GM18873 (cell line): ENCODE results near the gene ZNF292.
A peak's percentile ranks its signal among the peaks of the same experiment; 100 is the strongest.
"Not testable (repeated sequence)": the region's sequence is repeated elsewhere in the genome, so short reads cannot be mapped to it uniquely, and the experiment has no call there.

ENCODE experiments used
- ATAC-seq: cut with Tn5 transposase; IDR thresholded peaks from one replicate; pipeline ENCODE4 v1.9.1; 2021; ENCODE audit warnings: mild to moderate bottlenecking, moderate library complexity, moderate number of reproducible peaks; ENCODE audit not compliant: unreplicated experiment, low FRiP score

Gene ZNF292

DNA sequence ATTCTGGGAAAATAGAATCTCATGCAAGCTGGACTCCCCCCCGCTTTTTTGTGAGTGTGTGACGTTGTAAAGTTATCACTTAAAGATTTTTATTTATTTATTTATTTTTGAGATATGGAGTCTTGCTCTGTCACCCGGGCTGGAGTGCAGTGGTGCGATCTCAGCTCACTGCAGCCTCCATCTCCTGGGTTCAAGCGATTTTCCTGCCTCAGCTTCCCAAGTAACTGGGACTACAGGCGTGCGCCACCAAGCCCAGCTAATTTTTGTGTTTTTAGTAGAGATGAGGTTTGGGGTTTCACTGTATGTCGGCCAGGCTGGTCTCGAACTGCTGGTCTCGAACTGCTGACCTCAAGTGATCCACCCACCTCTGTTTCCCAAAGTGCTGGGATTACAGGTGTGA lies 2.2 kb downstream of the ZNF292 start:
- not testable (repeated sequence) for ATAC-seq

DNA sequence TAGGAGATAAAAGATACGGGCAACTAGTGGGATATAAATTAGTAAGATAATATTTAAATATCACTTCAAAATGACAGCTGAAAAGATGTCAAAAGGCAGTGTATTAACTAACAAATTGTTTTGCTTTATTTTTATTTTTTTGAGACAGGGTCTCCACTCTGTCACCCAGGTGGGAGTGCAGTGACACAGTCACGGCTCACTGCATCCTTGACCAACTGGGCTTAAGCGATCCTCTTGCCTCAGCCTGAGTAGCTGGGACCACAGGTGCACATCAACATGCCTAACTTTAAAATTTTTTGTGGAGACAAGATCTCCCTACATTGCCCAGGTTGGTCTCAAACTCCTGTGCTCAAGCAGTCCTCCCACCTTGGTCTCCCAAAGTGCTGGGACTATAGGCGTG lies 5.9 kb downstream of the ZNF292 start:
- no peak for ATAC-seq

DNA sequence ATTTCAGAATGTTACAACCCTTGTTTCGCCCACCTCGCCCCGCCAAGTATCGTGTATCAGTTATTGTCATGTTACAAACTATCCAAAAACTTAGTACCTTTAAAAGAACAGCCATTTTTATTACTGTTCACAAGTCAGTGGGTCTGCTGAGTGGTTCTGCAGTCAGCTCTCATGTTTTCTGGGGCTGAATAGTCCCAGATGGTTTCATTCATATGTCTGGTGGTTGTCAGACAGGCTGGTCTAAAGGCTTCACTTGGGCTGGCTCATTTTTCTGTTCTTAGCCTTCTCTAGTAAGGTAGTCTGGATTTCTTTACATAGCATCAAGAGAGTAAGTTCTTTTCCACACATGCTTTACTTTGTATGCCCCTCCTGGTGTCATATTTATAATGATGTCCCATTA lies 8.6 kb downstream of the ZNF292 start:
- ATAC-seq: no peak

DNA sequence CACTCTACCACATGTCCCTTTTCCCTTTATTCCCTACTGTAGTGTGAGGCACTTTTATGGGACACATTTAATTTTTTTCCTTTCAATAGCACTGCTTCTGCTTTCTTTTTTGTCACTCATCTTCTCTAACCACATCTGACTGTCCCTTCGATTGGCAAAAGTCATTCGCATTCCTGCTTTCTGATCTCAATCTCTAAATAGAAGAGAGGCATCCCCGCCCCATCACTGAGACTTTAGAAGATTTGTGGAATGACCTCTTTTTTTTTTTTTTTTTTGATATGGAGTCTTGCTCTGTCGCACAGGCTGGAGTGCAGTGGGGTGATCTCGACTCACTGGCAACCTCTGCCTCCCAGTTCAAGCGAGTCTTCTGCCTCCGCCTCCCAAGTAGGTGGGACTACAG lies 9.1 kb downstream of the ZNF292 start:
- ATAC-seq: no peak

DNA sequence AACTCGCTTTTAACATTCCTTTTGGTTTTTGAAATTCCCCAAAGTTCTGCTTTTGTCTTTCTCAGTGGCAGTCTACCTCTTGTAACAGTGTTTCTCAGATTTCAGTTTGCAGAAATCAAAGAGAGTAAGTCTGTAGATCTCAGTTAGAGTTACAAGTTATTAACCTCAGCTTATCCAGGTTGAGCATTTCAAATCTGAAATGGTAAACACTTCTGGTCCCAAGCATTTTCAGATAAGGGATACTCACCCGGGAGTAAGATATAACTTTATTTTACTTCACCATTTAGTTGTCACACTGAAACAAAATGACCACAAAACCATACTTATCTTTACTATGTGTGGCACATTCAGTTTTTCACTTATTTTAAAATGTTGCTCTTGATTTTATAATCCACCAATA lies 9.8 kb downstream of the ZNF292 start:
- no peak for ATAC-seq

DNA sequence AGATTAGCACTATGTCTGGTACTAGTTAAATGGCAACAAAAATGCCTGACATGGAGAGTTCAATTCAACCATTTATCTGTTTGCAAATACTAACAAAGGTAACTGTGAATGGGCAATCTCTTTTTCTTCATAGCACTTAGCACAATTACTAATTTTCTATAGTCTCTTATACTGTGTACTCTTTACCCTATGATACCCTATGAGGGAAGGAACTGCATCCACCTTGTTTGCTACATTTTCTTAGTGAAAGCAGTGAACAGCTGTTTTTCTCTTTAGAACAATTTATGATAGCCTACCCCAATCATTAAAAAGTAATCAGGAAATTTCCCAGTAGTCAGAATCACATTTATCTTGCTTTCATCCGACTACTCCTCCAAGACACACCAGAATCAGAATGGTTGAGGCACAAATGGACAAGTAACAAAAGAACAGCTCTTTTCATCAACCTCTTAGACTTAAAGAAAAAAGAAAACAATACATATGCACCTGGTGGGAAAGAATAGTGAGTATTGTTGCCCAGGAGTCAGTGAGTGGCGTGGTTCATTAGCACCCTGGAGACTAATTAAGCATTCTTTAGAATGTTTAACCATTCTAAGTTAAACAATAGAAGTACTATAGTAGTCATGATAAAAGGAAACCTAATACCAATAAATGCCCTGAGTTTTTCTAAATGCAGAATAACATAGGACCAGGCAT lies 16.7 kb downstream of the ZNF292 start:
- no peak for ATAC-seq

DNA sequence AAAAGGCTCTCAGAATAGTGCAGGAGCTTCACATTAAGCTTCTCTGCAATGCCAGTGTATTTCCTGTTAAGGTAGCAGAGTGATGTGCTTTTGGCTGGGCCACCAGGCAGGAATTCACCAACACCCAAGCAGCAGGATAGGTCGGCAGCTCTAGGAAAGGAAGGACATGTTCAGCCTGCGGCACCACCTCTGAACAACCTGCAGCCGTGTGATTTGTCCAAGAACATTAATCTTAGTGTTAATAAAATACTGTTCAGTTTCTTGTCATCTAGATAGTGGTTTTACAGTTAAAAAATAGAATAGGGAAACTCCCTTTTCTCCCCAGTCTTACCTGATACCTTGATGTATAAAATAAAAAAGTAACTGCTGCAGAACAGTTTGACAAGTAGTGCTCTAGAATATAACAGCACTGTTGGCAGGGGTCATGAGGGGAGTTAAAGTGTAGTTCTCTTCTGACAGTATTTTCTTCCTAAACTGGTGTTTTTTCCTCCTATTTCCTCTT lies 18.8 kb downstream of the ZNF292 start:
- ATAC-seq: no peak

DNA sequence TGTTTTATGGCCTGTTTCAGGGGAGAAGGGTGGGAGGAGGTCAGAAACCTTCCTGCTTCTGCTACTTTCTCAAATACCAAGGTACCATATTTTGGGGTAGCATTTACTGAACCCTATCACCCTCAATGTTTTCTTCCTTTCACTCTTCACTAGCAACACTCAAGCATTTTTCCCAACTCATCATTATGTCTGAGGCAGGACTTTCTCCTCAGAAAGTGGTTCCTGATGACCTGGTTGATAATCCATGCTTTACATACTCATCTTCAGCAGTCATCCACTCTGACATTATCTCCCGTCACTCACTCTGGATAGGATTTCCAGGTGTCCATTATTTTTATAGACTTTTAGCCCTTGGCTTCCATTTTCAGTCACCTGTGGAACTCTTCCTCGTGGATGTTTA lies 21.1 kb downstream of the ZNF292 start:
- ATAC-seq: no peak

DNA sequence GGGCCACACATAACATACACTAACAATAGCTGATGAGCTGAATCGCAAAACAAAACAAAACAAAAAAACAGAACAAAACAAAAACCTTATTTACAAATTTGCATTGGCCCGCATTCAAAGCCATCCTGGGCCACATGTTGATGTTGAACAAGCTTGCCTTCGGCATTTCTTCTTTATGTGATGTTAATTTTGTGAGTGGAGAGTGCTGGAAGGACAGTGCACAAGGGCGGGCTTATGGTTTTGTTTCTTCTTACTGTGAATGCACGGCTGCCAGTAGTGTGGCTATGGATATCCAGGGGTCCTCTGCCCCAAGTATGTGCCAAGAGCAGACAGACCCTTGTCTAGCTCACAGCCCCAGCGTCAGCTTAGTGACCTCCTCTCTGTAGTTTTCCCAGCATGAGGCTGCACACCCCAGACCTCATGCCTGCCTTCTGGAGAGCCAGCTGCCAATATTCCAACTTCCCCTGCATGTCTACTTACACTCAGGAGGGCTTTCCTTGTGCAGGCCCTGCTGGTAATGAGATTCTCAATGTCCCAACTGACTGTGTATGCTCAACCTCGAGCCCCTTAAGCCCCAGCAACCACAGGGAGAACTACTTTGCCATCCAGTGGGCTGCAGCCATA lies 24.9 kb downstream of the ZNF292 start:
- no peak for ATAC-seq

DNA sequence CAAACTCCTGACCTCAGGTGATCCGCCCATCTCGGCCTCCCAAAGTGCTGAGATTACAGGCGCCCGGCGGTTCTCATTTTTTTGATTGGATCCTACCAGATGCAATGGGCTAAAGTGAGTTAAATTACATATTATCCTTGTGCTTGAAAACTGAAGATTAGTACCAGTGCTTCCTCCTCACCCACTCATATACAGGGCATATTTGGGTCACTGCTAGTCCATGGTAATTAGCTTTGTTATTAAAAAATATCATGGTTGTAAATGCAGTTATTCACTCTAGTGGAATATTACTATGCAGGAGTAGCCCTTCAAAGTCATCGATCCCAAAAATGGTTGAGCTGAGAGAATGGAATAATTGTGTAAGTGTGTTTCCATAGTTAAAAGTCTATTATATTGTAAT lies 26.5 kb downstream of the ZNF292 start:
- no peak for ATAC-seq

DNA sequence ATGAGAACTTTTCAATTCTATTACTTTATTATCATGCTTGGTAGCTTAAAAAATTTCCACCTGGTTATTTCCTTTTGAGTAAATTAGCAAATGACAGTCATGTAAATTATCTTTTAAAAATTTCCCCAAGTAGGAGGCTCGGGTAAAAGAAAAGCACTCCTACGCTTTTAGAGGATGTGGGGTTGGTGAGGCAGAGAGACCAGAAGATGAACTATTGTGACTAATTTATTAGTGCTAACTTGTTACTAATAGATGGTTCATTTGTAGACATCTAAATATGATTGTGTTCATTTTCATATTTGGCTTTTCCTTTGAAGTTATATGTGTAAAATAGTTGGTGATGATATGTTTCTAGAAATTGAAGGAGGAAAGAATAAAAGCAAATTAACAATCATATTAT lies 27.0 kb downstream of the ZNF292 start:
- peak; percentile 76 for ATAC-seq

DNA sequence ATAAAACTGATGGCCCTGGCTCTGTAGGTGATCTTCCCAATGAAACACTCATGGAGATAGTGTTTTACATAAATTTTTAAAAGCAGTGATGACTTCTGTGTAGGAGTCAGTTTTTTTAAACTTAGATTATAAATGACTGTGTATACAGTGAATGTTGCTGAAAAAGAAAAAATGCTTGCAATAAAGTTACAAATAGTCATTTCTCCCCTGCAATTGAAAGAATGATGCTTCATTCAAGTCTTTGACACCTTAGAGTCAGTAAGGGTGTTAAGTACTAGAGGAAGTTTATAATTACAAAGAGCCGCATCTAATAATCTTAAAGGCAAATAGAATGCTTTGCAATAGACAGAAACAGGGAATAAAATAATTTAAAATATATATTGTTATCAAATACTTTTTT lies 27.6 kb downstream of the ZNF292 start:
- no peak for ATAC-seq

DNA sequence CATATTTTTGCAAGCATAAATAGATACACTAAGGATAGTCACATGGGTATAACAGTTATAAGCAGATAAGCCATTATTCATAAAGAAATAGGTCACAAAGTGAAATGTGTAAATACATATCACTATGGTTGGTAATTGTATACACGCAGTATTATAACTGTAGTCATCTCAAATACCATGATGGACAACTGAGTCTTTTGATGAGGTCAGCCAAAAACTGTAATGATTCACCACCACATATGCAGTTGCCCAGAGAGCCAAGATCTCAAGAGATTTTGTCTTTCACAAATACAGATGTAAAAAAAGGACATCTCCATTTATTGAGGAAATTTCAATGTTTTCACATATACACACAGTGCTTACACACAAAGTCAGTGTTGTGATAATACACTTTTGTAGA lies 28.3 kb downstream of the ZNF292 start:
- ATAC-seq: no peak

DNA sequence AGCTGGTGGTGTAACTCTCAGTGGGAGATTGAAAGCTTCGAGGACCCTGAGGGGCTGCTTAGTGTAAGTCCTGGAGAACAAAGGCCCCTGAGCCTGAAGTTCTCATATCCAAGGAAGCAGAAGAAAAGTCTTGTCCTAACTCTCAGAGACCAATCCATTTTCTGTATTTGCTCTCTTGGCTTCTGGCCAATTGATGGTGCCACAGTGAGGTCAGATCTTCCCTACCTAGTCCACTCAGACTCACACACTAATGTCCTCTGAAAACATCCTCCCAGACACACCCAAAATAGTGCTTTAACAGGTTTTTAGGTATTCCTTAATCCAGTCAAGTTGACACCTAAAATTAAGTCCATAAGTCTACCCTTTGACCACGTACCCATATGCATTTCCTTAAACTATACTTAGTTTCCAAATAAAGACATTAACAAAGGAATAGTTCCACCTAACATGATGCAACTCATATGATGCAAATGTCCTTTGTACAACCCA lies 29.4 kb downstream of the ZNF292 start:
- ATAC-seq: no peak

DNA sequence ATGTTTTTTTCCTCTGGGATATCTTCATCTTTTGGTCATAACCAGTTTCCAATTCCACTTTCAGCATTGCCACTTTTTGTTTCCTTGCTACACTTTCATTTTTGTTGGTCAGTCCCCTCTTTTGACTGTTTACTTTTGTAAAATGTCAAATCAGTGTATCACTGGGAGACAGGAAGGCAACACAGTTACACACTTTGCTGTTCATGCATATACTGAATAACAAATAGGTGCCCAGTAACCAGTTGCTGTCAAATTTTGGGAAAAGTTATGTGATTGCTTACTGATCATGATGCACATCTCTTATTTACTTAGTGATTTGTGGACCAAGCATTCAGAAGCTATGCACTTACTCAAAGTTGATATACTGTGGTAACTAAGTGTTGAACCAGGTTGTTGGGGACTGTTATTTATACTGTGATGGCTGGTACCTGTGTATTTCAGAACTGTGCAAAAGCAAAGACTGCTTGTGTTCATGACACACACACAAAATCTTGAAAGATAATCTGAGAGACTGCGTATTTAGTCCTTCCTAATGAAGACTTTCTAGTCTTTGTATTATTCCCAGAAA lies 41.0 kb downstream of the ZNF292 start:
- no peak for ATAC-seq

DNA sequence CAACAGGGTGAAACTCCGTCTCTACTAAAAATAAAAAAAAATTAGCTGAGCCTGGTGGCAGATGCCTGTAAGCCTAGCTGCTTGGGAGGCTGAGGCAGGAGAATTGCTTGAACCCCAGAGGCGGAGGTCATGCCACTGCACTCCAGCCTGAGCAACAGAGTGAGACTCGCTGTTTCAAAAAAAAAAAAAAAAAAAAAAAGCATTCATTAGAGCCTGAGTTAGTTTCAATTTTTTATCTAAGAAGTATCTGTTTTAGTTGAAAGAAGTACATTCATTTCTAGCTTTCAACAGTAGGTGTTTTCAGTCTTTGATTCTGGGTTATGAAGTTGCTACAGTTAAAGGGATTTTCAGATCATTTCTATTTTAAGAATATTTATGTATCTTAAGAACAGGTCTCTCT lies 42.2 kb downstream of the ZNF292 start:
- ATAC-seq: peak; percentile 76

DNA sequence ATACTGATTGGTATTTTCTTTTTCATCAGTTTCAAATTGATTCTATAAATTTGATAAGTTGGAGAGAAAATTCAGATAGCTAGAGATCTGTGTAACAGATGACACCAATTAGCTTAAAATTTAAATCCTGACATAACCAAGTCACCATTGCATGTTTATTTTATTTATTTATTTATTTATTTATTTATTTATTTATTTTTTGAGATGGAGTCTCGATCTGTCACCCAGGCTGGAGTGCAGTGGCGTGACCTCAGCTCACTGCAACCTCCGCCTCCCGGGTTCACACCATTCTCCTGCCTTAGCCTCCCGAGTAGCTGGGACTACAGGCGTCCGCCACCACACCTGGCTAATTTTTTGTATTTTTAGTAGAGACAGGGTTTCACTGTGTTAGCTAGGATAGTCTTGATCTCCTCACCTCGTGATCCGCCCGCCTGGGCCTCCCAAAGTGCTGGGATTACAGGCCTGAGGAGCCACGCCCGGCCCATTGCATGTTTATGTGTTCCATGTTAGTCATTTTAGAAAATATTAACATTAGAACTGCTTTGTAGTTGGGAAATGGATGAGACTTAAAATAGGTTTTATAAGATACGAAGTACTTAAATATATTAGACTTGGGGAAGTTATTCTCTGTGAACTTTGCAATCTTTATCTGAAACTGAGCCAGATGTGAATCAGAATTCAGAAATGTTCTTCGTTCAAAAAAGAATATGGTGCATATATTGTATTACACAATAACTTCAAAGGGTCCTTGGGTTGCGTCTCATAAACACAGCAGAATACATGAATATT lies 42.9 kb downstream of the ZNF292 start:
- ATAC-seq: not testable (repeated sequence)

DNA sequence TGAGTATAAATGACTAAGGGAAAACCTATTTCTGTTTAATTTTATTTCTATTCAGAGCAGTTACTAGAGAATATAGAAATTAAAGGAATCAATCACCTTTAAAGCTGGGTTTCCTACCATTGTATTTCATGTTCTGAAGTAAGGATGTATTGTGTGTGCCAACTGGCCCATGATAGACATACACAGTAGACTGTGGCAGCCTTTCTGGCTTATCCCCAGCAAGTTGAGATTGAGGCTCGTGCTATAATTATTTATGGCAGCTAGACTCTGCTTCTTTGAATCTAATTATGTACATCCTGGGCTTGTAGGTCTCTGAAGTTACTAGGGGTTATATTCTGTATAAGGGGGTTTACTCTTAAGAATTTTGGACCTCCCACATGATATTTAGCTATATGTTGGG lies 44.4 kb downstream of the ZNF292 start:
- ATAC-seq: no peak

DNA sequence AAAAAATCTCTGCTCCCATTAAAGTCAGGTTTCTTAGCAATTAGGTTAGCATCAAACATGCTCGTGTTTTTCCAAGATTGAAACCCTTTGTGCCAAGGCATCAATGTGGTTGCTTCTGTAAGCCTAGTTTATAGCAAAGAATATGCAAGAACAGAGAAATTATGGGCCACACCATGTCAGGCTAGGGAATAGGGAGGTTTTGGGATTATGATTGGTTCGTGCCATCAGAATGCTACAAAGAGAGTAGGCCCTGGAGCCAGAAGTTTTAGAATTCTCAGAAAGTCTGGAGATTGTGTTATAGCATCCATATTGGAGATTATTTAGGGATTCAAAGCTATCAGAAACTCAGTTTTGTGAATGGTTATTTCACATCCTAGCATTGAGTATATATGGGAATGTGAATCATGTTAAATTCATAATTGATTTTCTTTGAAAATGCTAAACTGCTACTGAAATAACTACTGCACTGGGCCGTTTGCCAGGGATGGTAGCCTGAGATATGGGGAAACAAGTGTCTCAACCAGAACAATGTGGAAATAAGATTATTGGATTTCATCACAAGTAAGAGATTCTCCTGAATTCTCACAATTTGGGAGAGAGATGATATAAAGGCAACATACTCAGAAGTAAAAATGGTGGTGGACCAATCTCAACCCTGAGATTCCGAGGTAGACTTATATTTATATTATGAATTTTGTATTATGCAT lies 45.3 kb downstream of the ZNF292 start:
- no peak for ATAC-seq

DNA sequence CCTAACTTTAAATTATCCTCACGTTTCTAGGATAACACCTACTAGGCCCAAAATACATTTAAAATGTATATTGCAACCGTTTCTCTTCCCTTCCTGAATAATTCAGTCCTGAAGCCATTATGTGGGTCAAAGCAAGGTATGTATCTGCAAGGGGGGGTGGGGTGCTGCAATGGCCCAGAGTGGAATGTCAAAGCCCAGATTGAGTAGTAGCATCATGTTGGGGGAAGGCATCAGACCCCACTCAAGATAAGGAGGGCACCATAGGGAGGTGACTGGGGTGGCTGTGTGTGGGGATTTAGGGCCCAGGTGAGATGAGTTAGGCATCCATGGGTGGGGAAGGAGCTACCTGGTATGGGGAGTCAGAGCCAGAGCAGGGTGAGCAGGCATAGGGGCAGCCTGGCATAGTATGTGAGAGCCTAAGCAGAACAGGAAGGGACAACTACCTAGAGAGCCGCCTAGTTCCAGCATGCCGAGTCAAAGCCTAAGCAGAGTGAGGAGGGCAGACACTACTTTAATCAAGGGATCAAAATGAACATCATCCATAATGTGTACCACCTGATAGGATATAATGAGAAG lies 48.2 kb downstream of the ZNF292 start:
- no peak for ATAC-seq
